Activated naive CD8-positive, alpha-beta T cell treated with anti-CD3 and anti-CD28 coated beads, Interleukin-2, amount 50 U/mL, for 24 hours (primary cell): Measurements from ENCODE around the gene CDC73.
"Not testable (repeated sequence)": the region's sequence is repeated elsewhere in the genome, so short reads cannot be mapped to it uniquely, and the experiment has no call there.

ENCODE experiments used
- ATAC-seq: fragments of 150-1000 bp; cut with Tn5 transposase; one replicate; pipeline ENCODE4 v1.10.0; 2021
- DNase-seq: peaks from one replicate; pipeline ENCODE4 v3.0.0; 2021
- H3K27ac Mint-ChIP-seq: one replicate; pipeline ENCODE4 v1.8.0; 2021; ENCODE audit warnings: mild to moderate bottlenecking, mixed read lengths
- H3K27me3 Mint-ChIP-seq: one replicate; pipeline ENCODE4 v1.8.0; 2021; ENCODE audit warnings: mixed read lengths
- H3K36me3 Mint-ChIP-seq: one replicate; pipeline ENCODE4 v1.8.0; 2021; ENCODE audit warnings: low read depth, mixed read lengths
- H3K4me1 Mint-ChIP-seq: one replicate; pipeline ENCODE4 v1.8.0; 2021; ENCODE audit warnings: mixed read lengths
- H3K4me3 Mint-ChIP-seq: one replicate; pipeline ENCODE4 v1.8.0; 2021; ENCODE audit warnings: mild to moderate bottlenecking, moderate library complexity, mixed read lengths
- H3K9me3 Mint-ChIP-seq: one replicate; pipeline ENCODE4 v1.8.0; 2021; ENCODE audit warnings: mixed read lengths

The CDC73 gene

GRCh38 chr1:193251950-193252349 lies 130.1 kb downstream of the CDC73 start:
- Mint-ChIP-seq H3K27ac (no peak overlapping the region), H3K9me3 (no peaks in the 10 kb centered on the region), H3K4me1 (peaks cover under 1% of the 10 kb centered on the region), H3K27me3 (no peaks in the 10 kb centered on the region), H3K36me3 (peaks cover 29% of the 10 kb centered on the region), H3K4me3 (no peak overlapping the region)
- DNase-seq (no peak), ATAC-seq (no peak)

GRCh38 chr1:193256019-193256418 lies 134.2 kb downstream of the CDC73 start:
- no peaks in the 10 kb centered on the region for H3K9me3 Mint-ChIP-seq
- H3K27ac Mint-ChIP-seq = no peak overlapping the region
- H3K27me3 Mint-ChIP-seq = no peaks in the 10 kb centered on the region
- peaks cover 4% of the 10 kb centered on the region for H3K36me3 Mint-ChIP-seq
- H3K4me1 Mint-ChIP-seq = peaks cover 4% of the 10 kb centered on the region
- DNase-seq = no peak
- ATAC-seq = no peak
- no peak overlapping the region for H3K4me3 Mint-ChIP-seq

GRCh38 chr1:193259636-193260035 lies 137.8 kb downstream of the CDC73 start:
- DNase-seq (no peak), ATAC-seq (no peak)
- peaks cover 4% of the 10 kb centered on the region for H3K4me1 Mint-ChIP-seq
- no peak overlapping the region for H3K4me3 Mint-ChIP-seq
- H3K9me3 Mint-ChIP-seq = no peaks in the 10 kb centered on the region
- H3K27ac Mint-ChIP-seq = no peak overlapping the region
- no peaks in the 10 kb centered on the region for H3K27me3 Mint-ChIP-seq
- peaks cover 16% of the 10 kb centered on the region for H3K36me3 Mint-ChIP-seq

- no peaks in the 10 kb centered on the region for H3K9me3 Mint-ChIP-seq
- DNase-seq = no peak
- no peak for ATAC-seq
Measured at GRCh38 chr1:193260056-193260745, 138.4 kb downstream of the CDC73 start.

GRCh38 chr1:193260896-193261295 lies 139.1 kb downstream of the CDC73 start:
- no peaks in the 10 kb centered on the region for H3K27me3 Mint-ChIP-seq
- H3K4me1 Mint-ChIP-seq = peaks cover 4% of the 10 kb centered on the region
- DNase-seq = no peak
- peaks cover 22% of the 10 kb centered on the region for H3K36me3 Mint-ChIP-seq
- no peak overlapping the region for H3K27ac Mint-ChIP-seq
- H3K4me3 Mint-ChIP-seq = no peak overlapping the region
- H3K9me3 Mint-ChIP-seq = no peaks in the 10 kb centered on the region
- no peak for ATAC-seq

More at GRCh38 chr1:193260056-193260745, 138.4 kb downstream of the CDC73 start:
- no peaks in the 10 kb centered on the region for H3K27me3 Mint-ChIP-seq
- H3K36me3 Mint-ChIP-seq = peaks cover 17% of the 10 kb centered on the region
- no peak overlapping the region for H3K4me3 Mint-ChIP-seq
- peaks cover 4% of the 10 kb centered on the region for H3K4me1 Mint-ChIP-seq
- no peak overlapping the region for H3K27ac Mint-ChIP-seq

GRCh38 chr1:193262661-193263060 lies 140.8 kb downstream of the CDC73 start:
- Mint-ChIP-seq H3K27ac (no peak overlapping the region), H3K36me3 (peaks cover 21% of the 10 kb centered on the region), H3K9me3 (no peaks in the 10 kb centered on the region), H3K27me3 (no peaks in the 10 kb centered on the region), H3K4me1 (no peaks in the 10 kb centered on the region), H3K4me3 (no peak overlapping the region)
- ATAC-seq = no peak
- DNase-seq = no peak

GRCh38 chr1:193264313-193265065 lies 142.7 kb downstream of the CDC73 start:
- ATAC-seq (no peak), DNase-seq (no peak)
- Mint-ChIP-seq H3K4me1 (no peaks in the 10 kb centered on the region), H3K36me3 (peaks cover 26% of the 10 kb centered on the region), H3K9me3 (no peaks in the 10 kb centered on the region), H3K4me3 (no peak overlapping the region), H3K27me3 (no peaks in the 10 kb centered on the region), H3K27ac (no peak overlapping the region)

- DNase-seq (no peak), ATAC-seq (no peak)
- Mint-ChIP-seq H3K4me1 (no peaks in the 10 kb centered on the region), H3K36me3 (peaks cover 26% of the 10 kb centered on the region), H3K9me3 (no peaks in the 10 kb centered on the region), H3K4me3 (no peak overlapping the region), H3K27ac (no peak overlapping the region), H3K27me3 (no peaks in the 10 kb centered on the region)
Measured at GRCh38 chr1:193265716-193266115, 143.9 kb downstream of the CDC73 start.

GRCh38 chr1:193266794-193267193 lies 145.0 kb downstream of the CDC73 start:
- not testable (repeated sequence) for DNase-seq, H3K4me3 Mint-ChIP-seq, H3K27ac Mint-ChIP-seq, H3K27me3 Mint-ChIP-seq, H3K4me1 Mint-ChIP-seq, H3K9me3 Mint-ChIP-seq, ATAC-seq
- H3K36me3 Mint-ChIP-seq = peaks cover 33% of the 10 kb centered on the region

GRCh38 chr1:193270996-193271395 lies 149.2 kb downstream of the CDC73 start:
- Mint-ChIP-seq H3K4me3 (no peak overlapping the region), H3K36me3 (peaks cover 43% of the 10 kb centered on the region), H3K4me1 (peaks cover 5% of the 10 kb centered on the region), H3K9me3 (no peaks in the 10 kb centered on the region), H3K27ac (no peak overlapping the region), H3K27me3 (no peaks in the 10 kb centered on the region)
- no peak for ATAC-seq
- DNase-seq = no peak

- peaks cover 4% of the 10 kb centered on the region for H3K4me1 Mint-ChIP-seq
- peaks cover 42% of the 10 kb centered on the region for H3K36me3 Mint-ChIP-seq
- no peak overlapping the region for H3K27ac Mint-ChIP-seq
- ATAC-seq (no peak), DNase-seq (no peak)
- no peak overlapping the region for H3K4me3 Mint-ChIP-seq
- H3K9me3 Mint-ChIP-seq = no peaks in the 10 kb centered on the region
- no peaks in the 10 kb centered on the region for H3K27me3 Mint-ChIP-seq
Measured at GRCh38 chr1:193275773-193276172, 153.9 kb downstream of the CDC73 start.

GRCh38 chr1:193278968-193279367 lies 157.1 kb downstream of the CDC73 start:
- ATAC-seq = no peak
- no peak for DNase-seq
- no peaks in the 10 kb centered on the region for H3K9me3 Mint-ChIP-seq
- H3K4me1 Mint-ChIP-seq = peaks cover 6% of the 10 kb centered on the region
- H3K36me3 Mint-ChIP-seq = peaks cover 18% of the 10 kb centered on the region
- H3K27me3 Mint-ChIP-seq = no peaks in the 10 kb centered on the region
- H3K4me3 Mint-ChIP-seq = no peak overlapping the region
- no peak overlapping the region for H3K27ac Mint-ChIP-seq

GRCh38 chr1:193281894-193282293 lies 160.1 kb downstream of the CDC73 start:
- peaks cover 4% of the 10 kb centered on the region for H3K36me3 Mint-ChIP-seq
- no peaks in the 10 kb centered on the region for H3K27me3 Mint-ChIP-seq
- H3K9me3 Mint-ChIP-seq = peaks cover 6% of the 10 kb centered on the region
- no peak overlapping the region for H3K4me3 Mint-ChIP-seq
- no peak overlapping the region for H3K27ac Mint-ChIP-seq
- ATAC-seq (no peak), DNase-seq (no peak)
- peaks cover 7% of the 10 kb centered on the region for H3K4me1 Mint-ChIP-seq

GRCh38 chr1:193283016-193283415 lies 161.2 kb downstream of the CDC73 start:
- DNase-seq = no peak
- H3K4me3 Mint-ChIP-seq = no peak overlapping the region
- no peak overlapping the region for H3K27ac Mint-ChIP-seq
- peaks cover 4% of the 10 kb centered on the region for H3K36me3 Mint-ChIP-seq
- ATAC-seq = no peak
- no peaks in the 10 kb centered on the region for H3K27me3 Mint-ChIP-seq
- H3K9me3 Mint-ChIP-seq = peaks cover 6% of the 10 kb centered on the region
- peaks cover 7% of the 10 kb centered on the region for H3K4me1 Mint-ChIP-seq

GRCh38 chr1:193284219-193284618 lies 162.4 kb downstream of the CDC73 start:
- Mint-ChIP-seq H3K27me3 (no peaks in the 10 kb centered on the region), H3K27ac (no peak overlapping the region), H3K4me3 (no peak overlapping the region), H3K36me3 (no peaks in the 10 kb centered on the region), H3K4me1 (peaks cover 7% of the 10 kb centered on the region), H3K9me3 (peaks cover 6% of the 10 kb centered on the region)
- no peak for DNase-seq
- no peak for ATAC-seq
